ENCODE results near the gene MYO1G. TPM values are rescaled to one million over a fixed set of nuclear protein-coding genes. Genes with fewer than 3 reads are reported as not detected.

The MYO1G gene
- total RNA-seq, 4 donors from 2014 or later: 0.68 to 4.5 (median 1.6) TPM

- no peak for DNase-seq (ENCODE audit: low spot score in 2 of 2)
- peaks cover 13% of the 10 kb centered on the region for H3K4me1 ChIP-seq
- 88% methylated on average over 7 of the region's 7 CpGs for WGBS
- peaks cover 5% of the 10 kb centered on the region for H3K36me3 ChIP-seq
- no peak overlapping the region for H3K27ac ChIP-seq
- no peaks in the 10 kb centered on the region for H3K9me3 ChIP-seq
- H3K4me3 ChIP-seq: no peak overlapping the region
- no peaks in the 10 kb centered on the region for H3K27me3 ChIP-seq
- no peak for TF ChIP-seq CTCF (IDR thresholded peaks at IDR 0.05)
- no peak for TF ChIP-seq POLR2A (IDR thresholded peaks at IDR 0.05)
- TF ChIP-seq POLR2AphosphoS5 (IDR thresholded peaks at IDR 0.05): no peak
- TF ChIP-seq EP300 (IDR thresholded peaks at IDR 0.05): no peak
Measured at GRCh38 chr7:44974549-44974948, 4.3 kb downstream of the MYO1G start.

GRCh38 chr7:44973610-44974401 lies 5.0 kb downstream of the MYO1G start:
- no peak overlapping the region for H3K4me3 ChIP-seq
- DNase-seq (ENCODE audit: low spot score in 2 of 2): peak in 1 of 2 donors; percentile 59
- H3K9me3 ChIP-seq: no peaks in the 10 kb centered on the region
- TF ChIP-seq EP300 (IDR thresholded peaks at IDR 0.05): no peak
- TF ChIP-seq CTCF (IDR thresholded peaks at IDR 0.05): peak; percentile 14 to 50
- 69% methylated on average over 5 of the region's 10 CpGs for WGBS
- no peaks in the 10 kb centered on the region for H3K27me3 ChIP-seq
- H3K4me1 ChIP-seq: peaks cover 8% of the 10 kb centered on the region
- no peak overlapping the region for H3K27ac ChIP-seq
- peaks cover 5% of the 10 kb centered on the region for H3K36me3 ChIP-seq

GRCh38 chr7:44972562-44972961 lies 6.3 kb downstream of the MYO1G start:
- TF ChIP-seq POLR2A (IDR thresholded peaks at IDR 0.05): no peak
- no peak for TF ChIP-seq POLR2AphosphoS5 (IDR thresholded peaks at IDR 0.05)
- H3K9me3 ChIP-seq: no peaks in the 10 kb centered on the region
- WGBS: 80% methylated on average over 1 of the region's 3 CpGs
- DNase-seq (ENCODE audit: low spot score in 2 of 2): peak in 1 of 2 donors; percentile 44
- no peak overlapping the region for H3K27ac ChIP-seq
- H3K36me3 ChIP-seq: peaks cover 5% of the 10 kb centered on the region
- no peak overlapping the region for H3K4me3 ChIP-seq
- H3K27me3 ChIP-seq: no peaks in the 10 kb centered on the region
- H3K4me1 ChIP-seq: peaks cover 5% of the 10 kb centered on the region

GRCh38 chr7:44971902-44972441 lies 6.8 kb downstream of the MYO1G start:
- H3K27me3 ChIP-seq: no peaks in the 10 kb centered on the region
- no peaks in the 10 kb centered on the region for H3K9me3 ChIP-seq
- no peak overlapping the region for H3K4me3 ChIP-seq
- peak in 1 of 2 donors; percentile 32 for DNase-seq (ENCODE audit: low spot score in 2 of 2)
- H3K4me1 ChIP-seq: no peaks in the 10 kb centered on the region
- 70% methylated on average over 5 of the region's 5 CpGs for WGBS
- peaks cover 5% of the 10 kb centered on the region for H3K36me3 ChIP-seq
- TF ChIP-seq POLR2A (IDR thresholded peaks at IDR 0.05): no peak
- no peak for TF ChIP-seq EP300 (IDR thresholded peaks at IDR 0.05)
- no peak for TF ChIP-seq POLR2AphosphoS5 (IDR thresholded peaks at IDR 0.05)
- no peak for TF ChIP-seq CTCF (IDR thresholded peaks at IDR 0.05)
- H3K27ac ChIP-seq: no peak overlapping the region

- H3K27ac ChIP-seq: no peak overlapping the region
- H3K36me3 ChIP-seq: peaks cover 5% of the 10 kb centered on the region
- no peaks in the 10 kb centered on the region for H3K9me3 ChIP-seq
- no peak overlapping the region for H3K4me3 ChIP-seq
- TF ChIP-seq POLR2AphosphoS5 (IDR thresholded peaks at IDR 0.05): no peak
- TF ChIP-seq EP300 (IDR thresholded peaks at IDR 0.05): no peak
- TF ChIP-seq POLR2A (IDR thresholded peaks at IDR 0.05): no peak
- TF ChIP-seq CTCF (IDR thresholded peaks at IDR 0.05): no peak
- peak in 1 of 2 donors; percentile 50 for DNase-seq (ENCODE audit: low spot score in 2 of 2)
- 92% methylated on average over 9 of the region's 10 CpGs for WGBS
- H3K4me1 ChIP-seq: no peaks in the 10 kb centered on the region
- H3K27me3 ChIP-seq: no peaks in the 10 kb centered on the region
Measured at GRCh38 chr7:44971188-44971901, 7.5 kb downstream of the MYO1G start.
